ENCODE results near the gene ATF5. TPM values are rescaled to one million over a fixed set of nuclear protein-coding genes. Genes with fewer than 3 reads are reported as not detected.

ATF5 gene
- total and polyA plus RNA-seq, 2 of the 8 experiments (the other 6 are each of a cell fraction or from before 2014, with no cell fraction given) = 6.2 to 13.1 TPM

- TF ChIP-seq CHD7 (IDR thresholded peaks at IDR 0.05; ENCODE audit: insufficient replicate concordance, low read length) = no peak
- TF ChIP-seq CBX5 (IDR thresholded peaks at IDR 0.05; ENCODE audit: low read depth, low read length) = no peak
- no peak for TF ChIP-seq ATF3 (IDR thresholded peaks at IDR 0.05; ENCODE audit: insufficient read depth, low read depth, low read length)
- TF ChIP-seq SIRT6 (IDR thresholded peaks at IDR 0.05; ENCODE audit: low read length) = no peak
- TF ChIP-seq SUZ12 (IDR thresholded peaks at IDR 0.05; ENCODE audit: low read length) = no peak
- no peak for TF ChIP-seq JUN (IDR thresholded peaks at IDR 0.05; ENCODE audit: low read depth, low read length)
- no peak for TF ChIP-seq MAFK (IDR thresholded peaks at IDR 0.05; ENCODE audit: low read depth, low read length)
Measured at GRCh38 chr19:49931293-49932040, 2.5 kb downstream of the ATF5 start (continued).

Measured in H1 (cell line).